HEK293T (cell line): ENCODE measurements around the gene STT3B.

Source experiments
- BHLHE40 ChIP-seq: fragments of 450-650 bp; IDR thresholded peaks from 2 replicates; pipeline ENCODE4 v1.6.1; 2016; ENCODE audit warnings: mild to moderate bottlenecking, moderate library complexity, borderline replicate concordance
- HDGF ChIP-seq: fragments of 450-650 bp; IDR thresholded peaks from 2 replicates; pipeline ENCODE4 v1.6.1; 2017; ENCODE audit warnings: antibody characterized with exemption, borderline replicate concordance
- SP1 ChIP-seq: fragments of 450-650 bp; IDR thresholded peaks from 2 replicates; pipeline ENCODE4 v1.6.1; 2017
- SUZ12 ChIP-seq: fragments of 450-650 bp; IDR thresholded peaks from 2 replicates; pipeline ENCODE4 v1.6.1; 2016; ENCODE audit warnings: mild to moderate bottlenecking

DNA sequence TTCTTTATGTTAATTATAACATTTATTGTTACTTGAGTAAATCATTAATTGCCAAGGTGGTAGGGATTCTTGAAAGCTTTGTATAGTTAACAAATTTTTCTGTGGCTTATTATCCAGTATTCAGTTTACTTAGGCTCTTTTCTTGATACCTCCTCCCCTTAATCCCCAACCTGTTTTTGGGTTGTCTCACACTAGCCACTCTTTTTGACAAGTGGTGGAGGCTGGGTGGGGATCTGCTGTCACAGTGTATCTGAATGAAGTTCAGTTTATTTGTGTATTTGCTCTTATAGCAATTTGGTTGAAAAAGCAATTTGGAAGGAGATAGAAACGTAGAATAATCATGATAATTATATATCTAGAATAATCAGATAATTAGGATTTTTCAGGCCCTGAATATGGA lies 43.8 kb downstream of the STT3B start:
- no peak for TF ChIP-seq SP1
- TF ChIP-seq HDGF, result no peak
- no peak for TF ChIP-seq BHLHE40
- TF ChIP-seq SUZ12, result no peak
